ENCODE data around the gene NACC1.

- TF ChIP-seq, protein P1, sequence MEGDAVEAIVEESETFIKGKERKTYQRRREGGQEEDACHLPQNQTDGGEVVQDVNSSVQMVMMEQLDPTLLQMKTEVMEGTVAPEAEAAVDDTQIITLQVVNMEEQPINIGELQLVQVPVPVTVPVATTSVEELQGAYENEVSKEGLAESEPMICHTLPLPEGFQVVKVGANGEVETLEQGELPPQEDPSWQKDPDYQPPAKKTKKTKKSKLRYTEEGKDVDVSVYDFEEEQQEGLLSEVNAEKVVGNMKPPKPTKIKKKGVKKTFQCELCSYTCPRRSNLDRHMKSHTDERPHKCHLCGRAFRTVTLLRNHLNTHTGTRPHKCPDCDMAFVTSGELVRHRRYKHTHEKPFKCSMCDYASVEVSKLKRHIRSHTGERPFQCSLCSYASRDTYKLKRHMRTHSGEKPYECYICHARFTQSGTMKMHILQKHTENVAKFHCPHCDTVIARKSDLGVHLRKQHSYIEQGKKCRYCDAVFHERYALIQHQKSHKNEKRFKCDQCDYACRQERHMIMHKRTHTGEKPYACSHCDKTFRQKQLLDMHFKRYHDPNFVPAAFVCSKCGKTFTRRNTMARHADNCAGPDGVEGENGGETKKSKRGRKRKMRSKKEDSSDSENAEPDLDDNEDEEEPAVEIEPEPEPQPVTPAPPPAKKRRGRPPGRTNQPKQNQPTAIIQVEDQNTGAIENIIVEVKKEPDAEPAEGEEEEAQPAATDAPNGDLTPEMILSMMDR (IDR thresholded peaks at IDR 0.05; ENCODE audit: low read depth, low read length, missing input control), result no peak
- TF ChIP-seq REST (IDR thresholded peaks at IDR 0.05), result no peak
Observed at GRCh38 chr19:13129384-13129783, 11.3 kb downstream of the NACC1 start.
